Mammary epithelial cell (primary cell): ENCODE measurements around the gene IGFALS.

Experiments
- CTCF ChIP-seq, 2 donors: IDR thresholded peaks in 1 of 2; conservative IDR thresholded peaks in 1 of 2; 2 replicates each; pipeline ENCODE4 v1.5.1; 2011 to 2012; ENCODE audit warnings: inconsistent platforms in 2 of 2, low read length in 2 of 2, mild to moderate bottlenecking in 2 of 2, control low read depth in 1 of 2, low read depth in 1 of 2; ENCODE audit not compliant: insufficient read depth in 1 of 2; ENCODE audit errors: extremely low read depth in 1 of 2
- EZH2 ChIP-seq: IDR thresholded peaks from 2 replicates; pipeline ENCODE4 v1.6.1; 2012; ENCODE audit warnings: low read length, inconsistent platforms, borderline replicate concordance

DNA sequence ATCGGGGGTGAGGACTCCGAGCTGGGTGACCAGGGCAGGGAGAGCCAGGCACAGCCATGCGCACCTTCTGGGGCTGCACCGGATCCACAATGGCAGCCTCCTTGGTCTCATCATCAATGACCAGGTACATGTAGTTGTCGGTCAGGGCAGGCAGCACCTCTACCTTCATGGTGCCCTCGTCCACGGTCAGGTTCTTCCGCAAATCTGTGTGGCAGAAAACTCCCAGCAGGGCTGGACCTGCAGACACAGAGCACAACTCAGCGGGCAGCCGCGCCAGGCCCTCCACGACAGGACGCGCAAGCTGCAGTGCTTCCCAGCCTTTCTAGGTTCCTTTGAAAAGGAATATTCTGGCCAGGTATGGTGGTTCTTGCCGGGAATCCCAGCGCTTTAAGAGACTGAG is 29.3 kb upstream of the IGFALS start:
- no peak for TF ChIP-seq CTCF (conservative IDR thresholded peaks at IDR 0.05 in 1 of 2, IDR thresholded peaks at IDR 0.05 in 1 of 2; ENCODE audit: extremely low read depth in 1 of 2, insufficient read depth in 1 of 2, low read depth in 1 of 2, low read length in 2 of 2)
- no peak for TF ChIP-seq EZH2
